H9 (cell line): Measurements from ENCODE around the gene RNF31. TPM values are rescaled to one million over a fixed set of nuclear protein-coding genes. Genes with fewer than 3 reads are reported as not detected.

Experiments
- DNase-seq: peaks from one replicate; pipeline ENCODE4 v3.0.0-alpha.2; 2017
- H2AFZ ChIP-seq: one replicate; pipeline ENCODE4 v1.6.1; 2013; ENCODE audit warnings: mild to moderate bottlenecking, low read length, control low read depth, moderate library complexity
- H2AK5ac ChIP-seq: 2 replicates; pipeline ENCODE4 v1.6.1; 2013; ENCODE audit warnings: low read length, control low read depth, mixed read lengths; ENCODE audit not compliant: insufficient read length
- H2BK120ac ChIP-seq: one replicate; pipeline ENCODE4 v1.6.1; 2013; ENCODE audit warnings: low read depth, mild to moderate bottlenecking, low read length, control low read depth, inconsistent platforms; ENCODE audit not compliant: poor library complexity, severe bottlenecking
- H2BK12ac ChIP-seq: 2 replicates; pipeline ENCODE4 v1.6.1; 2013; ENCODE audit warnings: low read length, control low read depth, mixed read lengths, low read depth; ENCODE audit not compliant: insufficient read length
- H2BK15ac ChIP-seq: 2 replicates; pipeline ENCODE4 v1.6.1; 2013; ENCODE audit warnings: low read depth, low read length, control low read depth
- H2BK20ac ChIP-seq: one replicate; pipeline ENCODE4 v1.6.1; 2013; ENCODE audit warnings: low read depth, mild to moderate bottlenecking, low read length, control low read depth, inconsistent platforms; ENCODE audit not compliant: poor library complexity, severe bottlenecking
- H2BK5ac ChIP-seq: 2 replicates; pipeline ENCODE4 v1.6.1; 2013; ENCODE audit warnings: low read length, control low read depth, mixed read lengths; ENCODE audit not compliant: insufficient read length
- H3K14ac ChIP-seq: 2 replicates; pipeline ENCODE4 v1.6.1; 2013; ENCODE audit warnings: low read length, control low read depth; ENCODE audit not compliant: insufficient read depth
- H3K18ac ChIP-seq: 2 replicates; pipeline ENCODE4 v1.6.1; 2013; ENCODE audit warnings: low read depth, mild to moderate bottlenecking, mixed read lengths, low read length, control low read depth; ENCODE audit not compliant: insufficient read length
- H3K23ac ChIP-seq: 2 replicates; pipeline ENCODE4 v1.6.1; 2013; ENCODE audit warnings: low read length, control low read depth, mixed read lengths, low read depth; ENCODE audit not compliant: insufficient read length
- H3K23me2 ChIP-seq: 2 replicates; pipeline ENCODE4 v1.6.1; 2013; ENCODE audit warnings: low read depth, mild to moderate bottlenecking, mixed read lengths, low read length, control low read depth; ENCODE audit not compliant: insufficient read length, poor library complexity, severe bottlenecking
- H3K27ac ChIP-seq: 2 replicates; pipeline ENCODE4 v1.5.1; 2013; ENCODE audit warnings: low read length, control low read depth, mixed read lengths, low read depth; ENCODE audit not compliant: insufficient read length
- H3K27me3 ChIP-seq: 2 replicates; pipeline ENCODE4 v1.6.1; 2013; ENCODE audit warnings: low read length, control low read depth, inconsistent platforms; ENCODE audit not compliant: insufficient read depth
- H3K4ac ChIP-seq: 2 replicates; pipeline ENCODE4 v1.6.1; 2013; ENCODE audit warnings: low read depth, mild to moderate bottlenecking, control low read depth, inconsistent platforms, low read length, moderate library complexity
- H3K4me1 ChIP-seq: 2 replicates; pipeline ENCODE4 v1.6.1; 2013; ENCODE audit warnings: low read length, control low read depth, inconsistent platforms; ENCODE audit not compliant: insufficient read depth
- H3K4me2 ChIP-seq: 2 replicates; pipeline ENCODE4 v1.6.1; 2013; ENCODE audit warnings: low read length, control low read depth, mixed read lengths; ENCODE audit not compliant: insufficient read length, insufficient read depth
- H3K56ac ChIP-seq: 2 replicates; pipeline ENCODE4 v1.6.1; 2013; ENCODE audit warnings: low read depth, mild to moderate bottlenecking, mixed read lengths, low read length, control low read depth; ENCODE audit not compliant: insufficient read length
- H3K79me1 ChIP-seq: 2 replicates; pipeline ENCODE4 v1.6.1; 2013; ENCODE audit warnings: low read depth, mild to moderate bottlenecking, moderate library complexity, low read length, control low read depth, inconsistent platforms; ENCODE audit not compliant: insufficient read depth, poor library complexity, severe bottlenecking
- H3K79me2 ChIP-seq: 2 replicates; pipeline ENCODE4 v1.6.1; 2013; ENCODE audit warnings: low read length, control low read depth, inconsistent platforms; ENCODE audit not compliant: insufficient read depth
- H3K9ac ChIP-seq: 2 replicates; pipeline ENCODE4 v1.6.1; 2013; ENCODE audit warnings: low read length, control low read depth, mixed read lengths; ENCODE audit not compliant: insufficient read length; ENCODE audit errors: extremely low read depth
- H3K9me3 ChIP-seq: one replicate; pipeline ENCODE4 v1.6.1; 2013; ENCODE audit warnings: low read depth, low read length, inconsistent platforms; ENCODE audit not compliant: control insufficient read depth
- H3T11ph ChIP-seq: one replicate; pipeline ENCODE4 v1.6.1; 2013; ENCODE audit warnings: mild to moderate bottlenecking, low read length, control low read depth, inconsistent platforms
- H4K20me1 ChIP-seq: one replicate; pipeline ENCODE4 v1.6.1; 2013; ENCODE audit not compliant: control insufficient read depth, insufficient read length, insufficient read depth
- H4K5ac ChIP-seq: 2 replicates; pipeline ENCODE4 v1.6.1; 2013; ENCODE audit warnings: low read depth, mild to moderate bottlenecking, mixed read lengths, low read length, control low read depth; ENCODE audit not compliant: insufficient read length
- H4K8ac ChIP-seq: replicated peaks from 2 replicates; pipeline ENCODE4 v1.6.1; 2013; ENCODE audit warnings: low read length, control low read depth, mixed read lengths, low read depth; ENCODE audit not compliant: insufficient read length
- H4K91ac ChIP-seq: 2 replicates; pipeline ENCODE4 v1.6.1; 2013; ENCODE audit warnings: low read depth, mild to moderate bottlenecking, moderate library complexity, mixed read lengths, low read length, control low read depth; ENCODE audit not compliant: insufficient read length
- H3K27ac Mint-ChIP-seq, 3 experiments: 2 replicates in 2 of 3; 3 replicates in 1 of 3; pipeline ENCODE4 v1.8.0; 2020 to 2021; ENCODE audit warnings: mixed read lengths in 3 of 3, mild to moderate bottlenecking in 1 of 3, moderate library complexity in 1 of 3
- H3K27me3 Mint-ChIP-seq: 2 replicates; pipeline ENCODE4 v1.8.0; 2021; ENCODE audit warnings: low read depth, mild to moderate bottlenecking, moderate library complexity, mixed read lengths
- H3K36me3 Mint-ChIP-seq, 3 experiments: 2 replicates in 2 of 3; 3 replicates in 1 of 3; pipeline ENCODE4 v1.8.0; 2020 to 2021; ENCODE audit warnings: low read depth in 3 of 3, mixed read lengths in 3 of 3; ENCODE audit not compliant: insufficient read depth in 1 of 3
- H3K4me1 Mint-ChIP-seq, 2 experiments: 2 replicates each; pipeline ENCODE4 v1.8.0; 2020; ENCODE audit warnings: mixed read lengths in 2 of 2
- H3K4me3 Mint-ChIP-seq, 2 experiments: 2 replicates in 1 of 2; 3 replicates in 1 of 2; pipeline ENCODE4 v1.8.0; 2020 to 2021; ENCODE audit warnings: mild to moderate bottlenecking in 2 of 2, mixed read lengths in 2 of 2, moderate library complexity in 1 of 2
- H3K9me3 Mint-ChIP-seq, 2 experiments: 2 replicates in 1 of 2; 3 replicates in 1 of 2; pipeline ENCODE4 v1.8.0; 2020; ENCODE audit warnings: mild to moderate bottlenecking in 2 of 2, mixed read lengths in 2 of 2, moderate library complexity in 1 of 2
- WGBS: extraction: QIAGEN DNeasy Blood & Tissue Kit; methylation state at CpG from one replicate; pipeline ENCODE4 v1.1.7; 2013; ENCODE audit warnings: missing lambda C conversion rate, low lambda C conversion rate, mixed read lengths; ENCODE audit not compliant: insufficient read length; ENCODE audit errors: extremely low coverage; 5-methylcytosine and 5-hydroxymethylcytosine counted together
- total RNA-seq: library from RNA; stranded (reverse); gene quantifications from 2 replicates; pipeline ENCODE4 v1.2.1, GENCODE V29; 2021
- TF ChIP-seq, protein P1 (sequence below): fragments of 200-600 bp; sonication (generic); conservative IDR thresholded peaks from 3 replicates; pipeline ENCODE4 v1.8.0; 2021; ENCODE audit warnings: antibody characterized with exemption, mild to moderate bottlenecking

RNF31 gene
- total RNA-seq, 1 experiment from 2014 or later = 87.3 TPM

DNA sequence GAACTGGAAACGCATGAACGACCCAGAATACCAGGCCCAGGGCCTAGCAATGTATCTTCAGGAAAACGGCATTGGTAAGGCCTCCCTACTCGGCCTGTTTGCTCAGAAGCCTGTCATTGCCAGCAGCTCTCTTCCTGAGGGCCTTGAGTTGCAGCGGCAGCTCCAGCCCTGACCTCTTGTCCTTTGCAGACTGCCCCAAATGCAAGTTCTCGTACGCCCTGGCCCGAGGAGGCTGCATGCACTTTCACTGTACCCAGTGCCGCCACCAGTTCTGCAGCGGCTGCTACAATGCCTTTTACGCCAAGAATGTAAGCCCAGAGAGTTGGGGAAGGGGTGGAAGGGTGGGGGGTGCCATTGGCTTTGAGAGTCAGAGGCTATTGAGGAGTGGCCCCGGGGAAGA, 10.0 kb downstream of the RNF31 start:
- no peak overlapping the region for H2BK5ac ChIP-seq
- H4K91ac ChIP-seq = no peak overlapping the region
- H4K8ac ChIP-seq = no peak overlapping the region
- no peaks in the 10 kb centered on the region for H4K20me1 ChIP-seq
- no peak overlapping the region for H2AK5ac ChIP-seq
- Mint-ChIP-seq H3K9me3 (no peaks in the 10 kb centered on the region), H3K4me3 (no peak overlapping the region), H3K36me3 (peaks cover 36 to 65% (median 57%) of the 10 kb centered on the region in 3 experiments; a peak in 6 of 7 replicates), H3K27ac (no peak overlapping the region), H3K4me1 (peaks cover 11 to 13% of the 10 kb centered on the region in 2 experiments), H3K27me3 (no peaks in the 10 kb centered on the region; the same call in 1 of the 2 replicates)
- no peak overlapping the region for H3K4me2 ChIP-seq
- no peak overlapping the region for H3K23ac ChIP-seq
- H3K14ac ChIP-seq = no peak overlapping the region
- H3K9ac ChIP-seq = no peak overlapping the region
- no peak overlapping the region for H4K5ac ChIP-seq
- no peak overlapping the region for H3T11ph ChIP-seq
- no peaks in the 10 kb centered on the region for H3K27me3 ChIP-seq
- no peak overlapping the region for H3K18ac ChIP-seq
- no CpG with 5 or more reads among the region's 12 CpGs for WGBS
- no peak overlapping the region for H2AFZ ChIP-seq
- no peak overlapping the region for H3K56ac ChIP-seq
- H2BK120ac ChIP-seq = no peak overlapping the region
- H3K4ac ChIP-seq = no peak overlapping the region
- no peak for DNase-seq
- H3K9me3 ChIP-seq = no peaks in the 10 kb centered on the region
- no peak overlapping the region for H2BK15ac ChIP-seq
- H3K4me1 ChIP-seq = no peaks in the 10 kb centered on the region
- no peak overlapping the region for H2BK20ac ChIP-seq
- TF ChIP-seq, protein P1, sequence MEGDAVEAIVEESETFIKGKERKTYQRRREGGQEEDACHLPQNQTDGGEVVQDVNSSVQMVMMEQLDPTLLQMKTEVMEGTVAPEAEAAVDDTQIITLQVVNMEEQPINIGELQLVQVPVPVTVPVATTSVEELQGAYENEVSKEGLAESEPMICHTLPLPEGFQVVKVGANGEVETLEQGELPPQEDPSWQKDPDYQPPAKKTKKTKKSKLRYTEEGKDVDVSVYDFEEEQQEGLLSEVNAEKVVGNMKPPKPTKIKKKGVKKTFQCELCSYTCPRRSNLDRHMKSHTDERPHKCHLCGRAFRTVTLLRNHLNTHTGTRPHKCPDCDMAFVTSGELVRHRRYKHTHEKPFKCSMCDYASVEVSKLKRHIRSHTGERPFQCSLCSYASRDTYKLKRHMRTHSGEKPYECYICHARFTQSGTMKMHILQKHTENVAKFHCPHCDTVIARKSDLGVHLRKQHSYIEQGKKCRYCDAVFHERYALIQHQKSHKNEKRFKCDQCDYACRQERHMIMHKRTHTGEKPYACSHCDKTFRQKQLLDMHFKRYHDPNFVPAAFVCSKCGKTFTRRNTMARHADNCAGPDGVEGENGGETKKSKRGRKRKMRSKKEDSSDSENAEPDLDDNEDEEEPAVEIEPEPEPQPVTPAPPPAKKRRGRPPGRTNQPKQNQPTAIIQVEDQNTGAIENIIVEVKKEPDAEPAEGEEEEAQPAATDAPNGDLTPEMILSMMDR = no peak
- H3K27ac ChIP-seq = no peak overlapping the region
- H3K23me2 ChIP-seq = no peaks in the 10 kb centered on the region
- no peaks in the 10 kb centered on the region for H3K79me1 ChIP-seq
- no peaks in the 10 kb centered on the region for H3K79me2 ChIP-seq
- no peak overlapping the region for H2BK12ac ChIP-seq
